HuH-7 (cell line): Measurements from ENCODE around the gene ALX3.
"Not testable (repeated sequence)": the region's sequence is repeated elsewhere in the genome, so short reads cannot be mapped to it uniquely, and the experiment has no call there.

Source experiments
- DNase-seq: peaks from one replicate; pipeline ENCODE4 v3.0.0; 2011; ENCODE audit warnings: low spot score

ALX3 gene

GRCh38 chr1:110089561-110090275 is 19.2 kb upstream of the ALX3 start:
- DNase-seq: peak; percentile 44

- DNase-seq: no peak
These were observed 18.4 kb upstream of the ALX3 start for GRCh38 chr1:110088739-110089316.

GRCh38 chr1:110087812-110088738 is 17.6 kb upstream of the ALX3 start:
- DNase-seq: peak; percentile 86

GRCh38 chr1:110086961-110087360 is 16.5 kb upstream of the ALX3 start:
- DNase-seq: no peak

GRCh38 chr1:110085671-110086070 is 15.2 kb upstream of the ALX3 start:
- no peak for DNase-seq

DNA sequence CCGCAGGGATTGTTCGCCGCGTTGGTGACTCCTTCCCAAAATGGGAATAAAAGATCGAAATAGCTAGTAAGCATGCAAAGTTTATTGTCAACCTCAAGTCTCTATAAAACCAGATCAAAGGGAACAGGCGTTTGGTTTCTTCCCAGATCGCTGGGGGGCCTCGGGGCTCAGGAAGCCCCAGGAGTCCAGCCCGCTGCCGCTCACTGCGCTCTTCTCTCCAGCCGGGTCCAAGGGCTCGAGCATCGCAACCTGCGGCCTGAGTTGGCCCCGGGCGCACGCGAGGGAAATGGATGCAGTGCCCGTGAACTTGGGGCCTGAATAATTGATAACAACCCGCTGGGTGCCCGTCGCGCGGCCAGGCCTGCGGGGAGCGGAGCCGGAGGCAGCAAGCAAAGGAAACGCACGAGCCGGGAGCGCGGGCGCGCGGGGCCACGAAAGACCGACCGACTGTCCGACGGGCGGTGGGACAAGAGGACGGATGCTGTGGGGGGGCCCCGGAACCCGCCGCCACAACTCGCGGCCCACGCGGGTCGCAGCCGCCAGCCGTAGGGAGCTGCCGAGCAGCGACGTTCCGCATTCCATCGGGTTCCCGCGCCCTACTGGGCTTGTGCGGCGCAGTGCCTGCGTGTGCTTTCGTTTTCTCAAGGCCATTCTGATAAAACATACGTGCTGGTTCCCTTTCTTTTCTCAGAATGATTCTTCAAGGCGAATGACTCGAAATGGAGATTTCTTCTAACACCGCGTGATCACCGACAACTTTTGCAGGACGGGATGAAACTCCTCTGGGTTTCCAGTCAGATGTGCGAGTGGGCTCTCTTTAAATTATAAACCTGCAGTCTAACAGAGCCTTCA is 14.0 kb upstream of the ALX3 start:
- DNase-seq: no peak

GRCh38 chr1:110083866-110084226 is 13.4 kb upstream of the ALX3 start:
- DNase-seq: no peak

GRCh38 chr1:110083061-110083865 is 12.8 kb upstream of the ALX3 start:
- DNase-seq: no peak

DNA sequence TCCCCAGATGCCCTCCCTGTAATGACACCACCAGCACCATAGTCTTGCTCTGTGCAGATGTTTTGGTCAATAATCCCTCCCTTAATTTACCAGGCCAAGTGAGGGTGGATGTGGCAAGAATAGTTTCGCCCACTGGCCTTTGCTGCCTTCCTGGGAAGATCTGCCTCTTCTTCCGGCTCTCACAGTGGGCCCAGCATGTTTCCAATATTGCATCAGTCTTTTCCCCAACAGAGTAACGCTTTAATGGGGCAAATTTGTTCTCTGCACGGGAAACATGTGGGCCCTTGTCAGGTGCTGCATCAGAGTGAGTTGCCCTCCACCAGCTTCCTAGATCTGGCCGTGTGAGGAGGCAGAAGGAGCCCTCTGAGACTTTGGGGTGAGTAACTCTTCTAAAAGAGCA is 12.0 kb upstream of the ALX3 start:
- no peak for DNase-seq

DNA sequence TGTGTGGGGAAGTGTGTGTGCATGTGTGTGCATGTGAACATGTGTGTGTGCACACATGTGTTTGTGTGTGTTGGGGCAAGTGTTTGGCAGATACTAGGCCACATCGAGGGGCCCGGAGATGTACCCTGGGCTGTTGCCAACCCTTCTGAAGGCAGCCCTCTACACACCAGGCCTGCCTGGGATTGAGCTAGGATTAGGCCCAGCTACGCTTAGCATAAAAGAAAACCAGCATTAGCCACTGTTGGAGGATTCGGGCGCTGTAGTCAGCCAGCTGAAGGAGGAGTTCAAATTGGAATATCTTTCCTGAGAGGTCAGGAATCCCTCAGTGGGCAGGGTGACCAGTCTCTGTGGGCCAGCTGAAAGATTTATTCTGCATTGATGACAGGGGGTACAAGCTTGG is 10.6 kb upstream of the ALX3 start:
- DNase-seq: no peak

- not testable (repeated sequence) for DNase-seq
These were observed 9.5 kb upstream of the ALX3 start for GRCh38 chr1:110079995-110080394.

- DNase-seq: no peak
These were observed 6.5 kb upstream of the ALX3 start for GRCh38 chr1:110076789-110077500.

GRCh38 chr1:110074166-110074565 is 3.7 kb upstream of the ALX3 start:
- DNase-seq: no peak

DNA sequence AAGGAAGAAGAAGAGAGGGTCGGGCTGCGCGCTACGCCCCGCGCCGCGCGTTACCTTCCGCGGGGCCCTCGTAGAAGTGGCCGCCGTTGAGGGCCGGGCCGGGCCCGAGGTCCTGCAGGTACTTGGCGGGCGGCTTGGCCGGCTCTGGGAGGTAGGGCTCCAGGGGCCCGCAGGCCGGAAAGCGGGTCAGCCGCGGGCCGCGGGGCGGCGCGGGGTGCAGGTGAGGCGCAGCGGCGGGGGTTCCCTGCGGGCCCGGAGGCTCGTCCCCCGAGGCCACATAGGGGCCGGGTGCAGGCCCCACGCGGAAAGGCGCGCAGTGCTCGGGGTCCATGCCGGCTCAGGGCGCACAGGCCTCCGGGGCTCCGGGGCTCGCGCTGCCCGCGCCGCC is 196 bp downstream of the ALX3 start:
- DNase-seq: no peak

DNA sequence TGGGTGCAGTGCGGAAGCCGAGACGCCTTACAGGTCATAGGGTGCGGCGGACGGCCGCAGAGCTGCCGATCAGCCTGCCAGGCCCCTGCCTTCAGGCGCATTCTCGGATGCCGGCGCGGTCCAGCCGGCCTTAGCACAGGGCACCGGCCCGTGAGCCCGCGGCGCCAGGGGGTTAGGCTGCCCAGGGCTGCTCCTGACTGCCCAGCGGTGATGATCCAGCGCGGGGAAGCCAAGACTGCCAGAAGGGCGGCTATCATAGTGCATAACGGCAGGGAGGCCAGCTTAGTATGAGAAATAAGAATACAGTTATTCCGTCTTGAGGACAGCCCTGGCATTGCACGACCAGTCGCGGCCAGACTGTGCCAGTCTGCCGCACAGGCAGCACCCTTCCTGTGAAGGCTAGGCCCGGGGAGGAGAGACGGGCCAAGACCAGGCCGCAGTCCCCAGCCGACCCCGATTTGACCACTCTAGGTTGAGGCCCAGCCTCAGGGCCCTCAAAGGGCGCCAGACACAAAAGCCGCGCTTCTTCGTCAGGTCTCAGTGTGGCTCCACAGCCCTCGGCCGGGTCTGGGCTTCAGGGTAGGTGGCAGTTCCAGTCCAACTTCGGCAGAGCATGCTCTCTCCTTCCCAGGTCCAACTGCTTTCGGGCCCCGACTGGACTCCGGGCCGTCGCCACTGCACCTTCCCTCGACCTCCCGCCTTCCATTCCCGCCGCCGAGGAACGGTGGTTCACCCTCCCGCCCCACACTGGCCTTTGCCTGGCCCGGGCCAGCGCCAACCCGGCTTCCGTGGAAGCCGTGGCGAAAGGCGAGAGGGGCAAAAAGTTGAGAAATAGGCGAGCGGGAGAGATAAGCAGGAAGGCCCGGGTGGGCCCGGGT is 829 bp downstream of the ALX3 start:
- no peak for DNase-seq

DNA sequence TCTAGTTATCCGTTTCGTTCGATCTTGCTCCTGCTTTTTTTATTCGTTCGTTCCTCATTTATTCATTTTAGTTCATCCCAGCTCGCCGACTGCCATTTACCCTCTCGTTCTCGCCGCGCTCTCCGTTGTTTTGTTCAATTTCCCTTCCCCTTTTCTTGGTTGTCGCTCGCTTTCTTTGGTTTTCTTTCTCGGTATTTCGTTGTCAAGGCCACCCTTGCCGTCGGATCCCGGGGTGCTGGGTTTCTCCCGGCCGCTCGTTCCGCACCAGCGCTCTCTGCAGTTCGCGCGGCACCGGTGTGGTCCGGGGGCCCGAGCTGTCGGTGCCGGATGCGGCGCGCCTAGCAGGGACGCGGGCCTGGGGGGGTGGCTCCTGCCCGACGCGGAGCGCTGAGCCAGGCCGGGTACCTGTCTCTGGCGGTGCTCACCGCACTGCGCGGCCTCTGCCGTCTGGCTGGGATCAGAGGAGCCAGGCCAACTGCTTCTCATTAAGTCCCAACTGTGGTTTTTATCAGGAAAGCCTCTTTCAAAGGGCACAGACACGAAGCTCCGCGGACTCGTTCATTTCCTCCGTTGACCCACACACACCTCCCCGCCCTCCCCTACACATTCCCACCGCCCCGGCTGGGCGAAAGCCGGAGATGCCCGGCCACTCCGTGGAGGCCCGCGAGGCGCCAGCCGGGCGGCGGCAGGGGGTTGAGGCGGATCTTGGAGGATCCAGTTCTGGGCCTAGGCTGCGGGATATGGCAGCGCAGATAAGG is 1.6 kb downstream of the ALX3 start:
- DNase-seq: no peak

DNA sequence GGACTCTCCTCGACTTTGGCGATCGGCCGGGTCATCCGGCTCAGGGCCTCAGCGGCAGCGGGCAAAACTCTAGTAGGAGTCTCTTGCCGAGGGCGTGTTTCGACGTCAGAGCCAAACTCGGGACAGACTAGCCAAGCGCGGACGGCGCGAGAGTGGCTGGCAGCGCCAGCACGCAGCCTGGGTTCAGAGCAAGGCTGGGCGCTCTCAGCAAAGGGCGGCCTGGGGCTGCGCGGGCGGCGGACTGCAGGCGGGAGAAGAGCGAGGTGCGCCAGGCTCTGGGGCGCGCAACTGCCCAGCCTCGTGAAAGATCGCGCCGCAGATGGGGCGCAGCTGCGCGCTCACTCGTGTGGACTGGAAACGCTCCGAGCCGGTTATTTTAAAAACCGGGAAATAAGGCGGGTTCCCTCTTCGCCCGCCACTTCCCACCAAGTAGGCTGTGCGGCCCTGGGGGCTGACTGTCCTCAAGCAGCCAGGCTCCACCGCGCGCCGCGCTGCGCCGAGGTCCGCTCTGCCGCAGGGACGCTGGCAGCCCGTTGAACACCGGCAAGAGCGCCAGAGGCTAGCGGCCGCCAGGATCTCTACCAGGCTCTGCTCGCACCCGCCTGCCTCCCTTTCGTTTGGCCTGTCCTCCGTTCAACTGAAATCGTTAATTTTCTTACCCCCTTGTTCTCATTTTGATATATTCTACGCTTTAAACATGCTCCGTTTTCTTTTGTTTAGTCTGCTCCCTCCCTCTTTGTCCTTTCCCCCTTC is 2.4 kb downstream of the ALX3 start:
- DNase-seq: no peak

DNA sequence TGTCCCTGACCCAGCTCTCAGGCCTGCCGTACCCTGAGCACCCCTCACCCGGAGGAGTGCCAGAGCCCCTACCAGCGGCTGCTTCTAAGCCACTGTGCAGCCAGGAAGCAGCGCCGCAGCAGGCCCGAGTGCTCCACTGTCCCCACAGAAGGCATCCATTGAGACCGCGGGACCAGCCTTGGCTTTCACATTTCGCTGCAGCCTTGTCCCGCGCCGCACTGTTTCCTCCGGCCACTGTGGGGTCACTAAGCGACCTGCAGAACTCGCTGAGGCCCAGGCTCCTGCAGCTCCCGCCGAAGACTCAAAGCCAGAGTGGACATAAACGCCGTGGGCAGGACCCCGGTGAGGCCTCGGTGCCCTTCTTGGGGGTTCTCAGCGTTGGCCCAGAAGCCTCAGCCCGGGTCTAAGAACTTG is 3.0 kb downstream of the ALX3 start:
- DNase-seq: no peak
